HCT116 (cell line): ENCODE data around the gene TMEM132D. TPM values are rescaled to one million over a fixed set of nuclear protein-coding genes. Genes with fewer than 3 reads are reported as not detected.

Experiments used
- ATAC-seq: fragments of 200-7000 bp; cut with Tn5 transposase; 2 replicates; pipeline ENCODE4 v1.9.1; 2020; ENCODE audit warnings: mild to moderate bottlenecking, moderate library complexity
- BruUV-seq: library from RNA; stranded (reverse); fragments of 400-500 nt; replicated peaks from 2 replicates; lab custom pipeline; 2021; lab: Mats Ljungman, UMichigan
- CTCF ChIA-PET: fragments of 300-600 bp; sonication (Branson Sonifier 250); formaldehyde crosslinking; loops from one replicate; lab custom pipeline; 2021; ENCODE audit warnings: antibody characterized with exemption; lab: Charles Lee
- POLR2A ChIA-PET: fragments of 300-600, 350-600 bp; sonication (Branson Sonifier 250); formaldehyde crosslinking; loops from one replicate; lab custom pipeline; 2021; ENCODE audit warnings: antibody characterized with exemption; lab: Charles Lee
- RAD21 ChIA-PET, 2 experiments: fragments of 300-600 bp; sonication (Branson Sonifier 250); formaldehyde crosslinking; loops; one replicate each; lab custom pipeline; 2023; ENCODE audit warnings: low total read pairs in 2 of 2; ENCODE audit not compliant: uncharacterized antibody in 2 of 2, unreplicated experiment in 2 of 2, low non-redundant PET in 1 of 2; lab: Charles Lee
- DNase-seq: peaks from one replicate; pipeline ENCODE4 v3.0.0-alpha.2; 2010; ENCODE audit warnings: low read depth, low spot score
- H2AFZ ChIP-seq: fragments of 200-600 bp; shearing (Covaris generic), sonication (generic); 2 replicates; pipeline ENCODE4 v1.6.1; 2017; ENCODE audit warnings: low read depth, mixed run types, mixed read lengths, antibody characterized with exemption, low read length; ENCODE audit not compliant: poor library complexity, severe bottlenecking
- H3K27ac ChIP-seq: 2 replicates; pipeline ENCODE4 v1.5.1; 2012; ENCODE audit warnings: low read depth, low read length
- H3K27me3 ChIP-seq: fragments of 200-600 bp; sonication (generic); 2 replicates; pipeline ENCODE4 v1.6.1; 2016; ENCODE audit warnings: mixed run types, low read length, mixed read lengths; ENCODE audit not compliant: insufficient read depth
- H3K36me3 ChIP-seq, 2 experiments: fragments of 200-500 bp in 1 of 2; fragments of 200-600 bp in 1 of 2; sonication (Bioruptor generic) in 1 of 2; sonication (generic) in 1 of 2; 2 replicates each; pipeline versions ENCODE4 v1.5.1 to v1.6.1; 2014 to 2016; ENCODE audit warnings: low read length in 2 of 2, inconsistent platforms in 1 of 2, mixed read lengths in 1 of 2, mixed run types in 1 of 2; ENCODE audit not compliant: insufficient read depth in 2 of 2, control insufficient read depth in 1 of 2
- H3K4me1 ChIP-seq, 2 experiments: fragments of 200-600 bp in 1 of 2; sonication (generic) in 1 of 2; 2 replicates each; pipeline versions ENCODE4 v1.5.1 to v1.6.1; 2012 to 2017; ENCODE audit warnings: low read length in 2 of 2, inconsistent platforms in 1 of 2, mild to moderate bottlenecking in 1 of 2, mixed read lengths in 1 of 2, mixed run types in 1 of 2, moderate library complexity in 1 of 2; ENCODE audit not compliant: insufficient read depth in 2 of 2, control insufficient read depth in 1 of 2
- H3K4me2 ChIP-seq: fragments of 200-600 bp; sonication (generic); 2 replicates; pipeline ENCODE4 v1.6.1; 2017; ENCODE audit warnings: mixed run types, low read length, mixed read lengths
- H3K4me3 ChIP-seq, 2 experiments: fragments of 200-600 bp in 1 of 2; sonication (generic) in 1 of 2; replicated peaks in 1 of 2; 2 replicates each; pipeline ENCODE4 v1.5.1; 2011 to 2016; ENCODE audit warnings: low read length in 2 of 2, control low read depth in 1 of 2, low read depth in 1 of 2, mild to moderate bottlenecking in 1 of 2, mixed read lengths in 1 of 2, mixed run types in 1 of 2
- H3K79me2 ChIP-seq: fragments of 200-600 bp; sonication (generic); 2 replicates; pipeline ENCODE4 v1.6.1; 2017; ENCODE audit warnings: mild to moderate bottlenecking, mixed run types, low read length, moderate library complexity, mixed read lengths; ENCODE audit not compliant: insufficient read depth
- H3K9ac ChIP-seq: fragments of 200-600 bp; sonication (generic); 2 replicates; pipeline ENCODE4 v1.6.1; 2016; ENCODE audit warnings: low read length, mixed read lengths
- H3K9me2 ChIP-seq: fragments of 200-600 bp; sonication (generic), shearing (Covaris generic); 2 replicates; pipeline ENCODE4 v1.6.1; 2017; ENCODE audit warnings: mixed run types, mild to moderate bottlenecking, moderate library complexity; ENCODE audit not compliant: insufficient read depth
- H3K9me3 ChIP-seq, 2 experiments: fragments of 200-500 bp in 1 of 2; fragments of 200-600 bp in 1 of 2; sonication (Bioruptor generic) in 1 of 2; sonication (generic) in 1 of 2; 2 replicates each; pipeline ENCODE4 v1.6.1; 2014 to 2017; ENCODE audit warnings: low read length in 2 of 2, mixed read lengths in 2 of 2, inconsistent platforms in 1 of 2, low read depth in 1 of 2, mild to moderate bottlenecking in 1 of 2, mixed run types in 1 of 2, moderate library complexity in 1 of 2; ENCODE audit not compliant: control insufficient read depth in 1 of 2, insufficient read depth in 1 of 2
- H4K20me1 ChIP-seq: fragments of 200-600 bp; sonication (generic), shearing (Covaris generic); 2 replicates; pipeline ENCODE4 v1.6.1; 2017; ENCODE audit warnings: mixed run types, mild to moderate bottlenecking, moderate library complexity; ENCODE audit not compliant: insufficient read depth
- EGR1 ChIP-seq: IDR thresholded peaks from 2 replicates; pipeline ENCODE4 v1.6.1; 2012; ENCODE audit warnings: low read depth
- TCF7L2 ChIP-seq: IDR thresholded peaks from 2 replicates; pipeline ENCODE4 v1.7.0; 2011; ENCODE audit warnings: borderline replicate concordance, inconsistent platforms; ENCODE audit not compliant: insufficient read depth, insufficient read length; ENCODE audit errors: extremely low read depth
- YY1 ChIP-seq: IDR thresholded peaks from 2 replicates; pipeline ENCODE4 v1.6.1; 2011; ENCODE audit warnings: low read length, low read depth, moderate library complexity, mild to moderate bottlenecking; ENCODE audit not compliant: insufficient replicate concordance; ENCODE audit errors: extremely low read depth
- intact Hi-C: fragments of 100-400 bp; cut with micrococcal nuclease; formaldehyde crosslinking; loops from 2 replicates; pipeline ENCODE4 v1.10.0; 2022
- total RNA-seq: library from RNA; stranded (reverse); gene quantifications from one replicate; pipeline ENCODE4 v1.2.1, GENCODE V29; 2021; ENCODE audit not compliant: unreplicated experiment
- TF ChIP-seq, protein P1 (sequence below): IDR thresholded peaks from 2 replicates; pipeline ENCODE4 v1.6.1; 2011; ENCODE audit warnings: mild to moderate bottlenecking, low read length, moderate library complexity; ENCODE audit not compliant: insufficient replicate concordance; ENCODE audit errors: extremely low read depth

Gene TMEM132D
- total RNA-seq, 1 experiment from 2014 or later, result not detected

DNA sequence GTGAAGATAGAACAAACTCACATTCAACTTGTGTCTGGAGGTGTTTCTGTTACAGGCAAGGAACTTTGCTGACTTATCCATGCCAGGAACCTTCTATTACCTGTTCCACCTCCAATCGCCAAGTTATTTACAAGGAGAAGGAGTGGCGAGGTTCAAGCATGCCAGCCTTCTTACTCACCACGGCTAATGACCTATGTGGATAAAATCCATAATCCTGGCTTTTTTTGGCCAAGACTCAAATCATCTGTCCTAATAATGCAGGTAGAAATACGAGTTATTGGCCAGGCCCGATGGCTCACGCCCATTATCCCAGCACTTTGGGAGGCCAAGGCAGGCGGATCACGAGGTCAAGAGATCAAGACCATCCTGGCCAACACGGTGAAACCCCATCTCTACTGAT, 241.6 kb downstream of the TMEM132D start:
- no peak overlapping the region for H3K9ac ChIP-seq
- H3K4me1 ChIP-seq, result no peaks in the 10 kb centered on the region
- TF ChIP-seq, protein P1, sequence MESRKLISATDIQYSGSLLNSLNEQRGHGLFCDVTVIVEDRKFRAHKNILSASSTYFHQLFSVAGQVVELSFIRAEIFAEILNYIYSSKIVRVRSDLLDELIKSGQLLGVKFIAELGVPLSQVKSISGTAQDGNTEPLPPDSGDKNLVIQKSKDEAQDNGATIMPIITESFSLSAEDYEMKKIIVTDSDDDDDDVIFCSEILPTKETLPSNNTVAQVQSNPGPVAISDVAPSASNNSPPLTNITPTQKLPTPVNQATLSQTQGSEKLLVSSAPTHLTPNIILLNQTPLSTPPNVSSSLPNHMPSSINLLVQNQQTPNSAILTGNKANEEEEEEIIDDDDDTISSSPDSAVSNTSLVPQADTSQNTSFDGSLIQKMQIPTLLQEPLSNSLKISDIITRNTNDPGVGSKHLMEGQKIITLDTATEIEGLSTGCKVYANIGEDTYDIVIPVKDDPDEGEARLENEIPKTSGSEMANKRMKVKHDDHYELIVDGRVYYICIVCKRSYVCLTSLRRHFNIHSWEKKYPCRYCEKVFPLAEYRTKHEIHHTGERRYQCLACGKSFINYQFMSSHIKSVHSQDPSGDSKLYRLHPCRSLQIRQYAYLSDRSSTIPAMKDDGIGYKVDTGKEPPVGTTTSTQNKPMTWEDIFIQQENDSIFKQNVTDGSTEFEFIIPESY, result no peak
- TF ChIP-seq EGR1, result no peak
- H3K36me3 ChIP-seq, result no peaks in the 10 kb centered on the region
- no peak overlapping the region for H3K4me2 ChIP-seq
- POLR2A ChIA-PET, result no interaction called here
- H3K79me2 ChIP-seq, result no peaks in the 10 kb centered on the region
- DNase-seq, result no peak
- no peaks in the 10 kb centered on the region for H4K20me1 ChIP-seq
- CTCF ChIA-PET, result no interaction called here
- H3K9me3 ChIP-seq, result peaks cover 11 to 14% of the 10 kb centered on the region in 2 experiments; a peak in 2 of 4 replicates
- no TSS peak for BruUV-seq
- ATAC-seq, result no peak
- no peaks in the 10 kb centered on the region for H3K27me3 ChIP-seq
- H3K9me2 ChIP-seq, result no peaks in the 10 kb centered on the region
- intact Hi-C loops, result no loop called here
- H3K4me3 ChIP-seq, result no peak overlapping the region
- H3K27ac ChIP-seq, result no peak overlapping the region
- no peak overlapping the region for H2AFZ ChIP-seq
- RAD21 ChIA-PET, result no interaction called here

DNA sequence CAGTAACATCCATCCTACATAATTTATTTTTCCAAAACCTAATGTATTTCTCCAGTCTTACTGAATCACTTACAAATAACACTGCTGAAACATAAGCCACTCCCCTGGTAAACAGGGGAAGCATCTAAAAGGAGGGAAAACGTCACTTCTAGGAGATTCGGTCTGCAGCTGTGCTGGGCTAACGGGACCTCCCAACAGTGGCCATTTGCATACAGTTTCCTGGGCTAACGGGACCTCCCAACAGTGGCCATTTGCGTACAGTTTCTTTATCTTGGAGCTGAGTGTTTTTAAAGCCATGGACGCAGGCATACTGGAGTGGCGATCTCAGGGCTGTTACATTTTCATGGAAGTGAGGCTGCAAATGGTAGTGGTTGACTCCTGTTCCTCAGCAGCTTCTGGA, 242.9 kb downstream of the TMEM132D start:
- DNase-seq, result no peak
- TF ChIP-seq YY1 (no peak), TCF7L2 (no peak)
- Histone ChIP-seq H3K79me2 (no peaks in the 10 kb centered on the region), H3K36me3 (no peaks in the 10 kb centered on the region), H4K20me1 (no peaks in the 10 kb centered on the region), H3K9me3 (peaks cover 17 to 20% of the 10 kb centered on the region in 2 experiments; a peak in 2 of 4 replicates), H3K27me3 (no peaks in the 10 kb centered on the region), H3K27ac (no peak overlapping the region), H3K9ac (no peak overlapping the region), H3K4me3 (no peak overlapping the region), H2AFZ (no peak overlapping the region), H3K4me1 (no peaks in the 10 kb centered on the region), H3K9me2 (no peaks in the 10 kb centered on the region), H3K4me2 (no peak overlapping the region)
- ChIA-PET RAD21 (no interaction called here), POLR2A (no interaction called here), CTCF (no interaction called here)
- BruUV-seq, result no TSS peak
- ATAC-seq, result no peak
- intact Hi-C loops, result no loop called here
